Measurements from ENCODE around the gene ETFA. TPM values are rescaled to one million over a fixed set of nuclear protein-coding genes. Genes with fewer than 3 reads are reported as not detected.

Gene ETFA
- total and polyA plus RNA-seq, 11 donors: 210 to 536 (median 309) TPM

- Histone ChIP-seq H3K4me3 (no peak overlapping the region), H3K9me3 (peaks cover 0 to 25% (median 13%) of the 10 kb centered on the region in 12 donors), H3K27me3 (no peaks in the 10 kb centered on the region), H3K27ac (no peak overlapping the region), H3K36me3 (peaks cover 3 to 61% (median 46%) of the 10 kb centered on the region in 9 donors), H3K4me1 (no peaks in the 10 kb centered on the region)
- TF ChIP-seq POLR2A (IDR thresholded peaks at IDR 0.05) (no peak), CTCF (IDR thresholded peaks at IDR 0.05) (no peak)
- WGBS, 4 donors: 91 to 95% (median 93%) methylated on average over 12 to 13 of the region's 13 CpGs
- DNase-seq (no peak), ATAC-seq (peak in 1 of 4 donors; percentile 34)
- intact Hi-C loops (cut with DNase I): no loop called here
These were observed 51.9 kb downstream of the ETFA start for GRCh38 chr15:76259392-76259791.

- ATAC-seq (no peak), DNase-seq (no peak)
- no peak overlapping the region for H3K27ac ChIP-seq
- TF ChIP-seq POLR2A (IDR thresholded peaks at IDR 0.05) (no peak), CTCF (IDR thresholded peaks at IDR 0.05) (no peak)
- intact Hi-C loops (cut with DNase I): no loop called here
- no peak overlapping the region for H3K4me3 ChIP-seq
- peaks cover 0 to 4% (median 0%) of the 10 kb centered on the region in 12 donors for H3K4me1 ChIP-seq
- H3K36me3 ChIP-seq: peaks cover 3 to 51% (median 41%) of the 10 kb centered on the region in 9 donors
- peaks cover 0 to 21% (median 9%) of the 10 kb centered on the region in 12 donors for H3K9me3 ChIP-seq
- WGBS, 4 donors: 63 to 91% (median 73%) methylated on average over 3 of the region's 3 CpGs; no CpG with 5 or more reads in 1 of the 4 donors
- H3K27me3 ChIP-seq: no peaks in the 10 kb centered on the region
These were observed 52.8 kb downstream of the ETFA start for GRCh38 chr15:76258460-76258859.

- TF ChIP-seq CTCF (IDR thresholded peaks at IDR 0.05): no peak
- TF ChIP-seq POLR2A (IDR thresholded peaks at IDR 0.05): no peak
- DNase-seq: no peak
- Histone ChIP-seq H3K27me3 (no peaks in the 10 kb centered on the region), H3K4me1 (peaks cover 0 to 6% (median 0%) of the 10 kb centered on the region in 12 donors), H3K4me3 (no peak overlapping the region), H3K9me3 (peaks cover 0 to 10% (median 0%) of the 10 kb centered on the region in 12 donors), H3K36me3 (peaks cover 0 to 10% (median 4%) of the 10 kb centered on the region in 9 donors), H3K27ac (no peak overlapping the region)
- ATAC-seq: no peak
- WGBS, 4 donors: 54 to 75% (median 70%) methylated on average over 3 of the region's 3 CpGs
- intact Hi-C loops (cut with DNase I): no loop called here
These were observed 57.4 kb downstream of the ETFA start for GRCh38 chr15:76253691-76254473.

GRCh38 chr15:76252249-76252648 is 59.0 kb downstream of the ETFA start:
- Histone ChIP-seq H3K9me3 (peaks cover 0 to 10% (median 0%) of the 10 kb centered on the region in 12 donors), H3K27ac (no peak overlapping the region), H3K4me1 (peaks cover 0 to 6% (median 0%) of the 10 kb centered on the region in 12 donors), H3K4me3 (no peak overlapping the region), H3K36me3 (peaks cover 0 to 5% (median 0%) of the 10 kb centered on the region in 9 donors), H3K27me3 (no peaks in the 10 kb centered on the region)
- DNase-seq (no peak), ATAC-seq (no peak)
- no peak for TF ChIP-seq POLR2A (IDR thresholded peaks at IDR 0.05)
- TF ChIP-seq CTCF (IDR thresholded peaks at IDR 0.05): no peak
- intact Hi-C loops (cut with DNase I): no loop called here
- 73 to 75% (median 74%) methylated on average over 2 of the region's 2 CpGs for WGBS, 4 donors
